ENCODE results near the gene DAZ2. TPM values are rescaled to one million over a fixed set of nuclear protein-coding genes. Genes with fewer than 3 reads are reported as not detected.
"Not testable (repeated sequence)": the region's sequence is repeated elsewhere in the genome, so short reads cannot be mapped to it uniquely, and the experiment has no call there.

Gene DAZ2
- not detected in 2 replicates for total RNA-seq (2014; rRNA removed; shearing (Covaris generic))

GRCh38 chrY:23219233-23219632, at the start of gene DAZ2:
DAZ2 (plus strand) TSS chrY:23219533; CDS start chrY:23219741, 208 bp downstream.
- H3K4me3 ChIP-seq (ENCODE audit: insufficient read depth, low read depth, low read length) = not testable (repeated sequence)

GRCh38 chrY:23198908-23199307, 20.4 kb upstream of the DAZ2 start, which contains the start of gene DAZ1:
DAZ1 (minus strand) TSS chrY:23199008; CDS start chrY:23198800, 208 bp downstream.
- H3K4me3 ChIP-seq (ENCODE audit: insufficient read depth, low read depth, low read length); H3K27me3 ChIP-seq (ENCODE audit: control insufficient read depth, insufficient read depth, low read length); H3K36me3 ChIP-seq (replicated peaks; ENCODE audit: control insufficient read depth, insufficient read depth, low read length); DNase-seq: not testable (repeated sequence)

More at GRCh38 chrY:23219233-23219632, at the start of gene DAZ2:
- not testable (repeated sequence) for H3K36me3 ChIP-seq (replicated peaks; ENCODE audit: control insufficient read depth, insufficient read depth, low read length); H3K27me3 ChIP-seq (ENCODE audit: control insufficient read depth, insufficient read depth, low read length); DNase-seq

- H3K4me3 ChIP-seq (ENCODE audit: insufficient read depth, low read depth, low read length); H3K27me3 ChIP-seq (ENCODE audit: control insufficient read depth, insufficient read depth, low read length); H3K36me3 ChIP-seq (replicated peaks; ENCODE audit: control insufficient read depth, insufficient read depth, low read length): not testable (repeated sequence)
Observed at GRCh38 chrY:23207455-23207854, 11.9 kb upstream of the DAZ2 start.

GRCh38 chrY:23209802-23210495, 9.4 kb upstream of the DAZ2 start:
- H3K36me3 ChIP-seq (replicated peaks; ENCODE audit: control insufficient read depth, insufficient read depth, low read length); H3K27me3 ChIP-seq (ENCODE audit: control insufficient read depth, insufficient read depth, low read length); DNase-seq; H3K4me3 ChIP-seq (ENCODE audit: insufficient read depth, low read depth, low read length): not testable (repeated sequence)

More at GRCh38 chrY:23207455-23207854, 11.9 kb upstream of the DAZ2 start:
- DNase-seq = not testable (repeated sequence)

GRCh38 chrY:23210681-23211080, 8.7 kb upstream of the DAZ2 start:
- not testable (repeated sequence) for H3K27me3 ChIP-seq (ENCODE audit: control insufficient read depth, insufficient read depth, low read length); DNase-seq; H3K4me3 ChIP-seq (ENCODE audit: insufficient read depth, low read depth, low read length); H3K36me3 ChIP-seq (replicated peaks; ENCODE audit: control insufficient read depth, insufficient read depth, low read length)

Other genes starting within 250 kb of the DAZ2 start
- not detected in 2 replicates for gene BPY2, start 235.3 kb upstream of the DAZ2 start, total RNA-seq (2014; rRNA removed; shearing (Covaris generic))
- gene DAZ1, start 20.5 kb upstream of the DAZ2 start, total RNA-seq (2014; rRNA removed; shearing (Covaris generic)) = not detected in 2 replicates

All from H7 (cell line).